BLaER1 (cell line): Measurements from ENCODE around the gene GAS6.
A peak's percentile ranks its signal among the peaks of the same experiment; 100 is the strongest.

Experiments
- H3K27ac ChIP-seq: shearing (Covaris generic); formaldehyde crosslinking; 2 replicates; pipeline ENCODE4 v1.8.1; 2022
- H3K27me3 ChIP-seq: shearing (Covaris generic); formaldehyde crosslinking; 2 replicates; pipeline ENCODE4 v1.8.1; 2022
- H3K36me3 ChIP-seq: shearing (Covaris generic); formaldehyde crosslinking; 2 replicates; pipeline ENCODE4 v1.8.1; 2022
- H3K4me1 ChIP-seq: shearing (Covaris generic); formaldehyde crosslinking; 2 replicates; pipeline ENCODE4 v1.8.1; 2022
- H3K4me2 ChIP-seq: shearing (Covaris generic); formaldehyde crosslinking; 2 replicates; pipeline ENCODE4 v1.8.1; 2022
- H3K4me3 ChIP-seq: shearing (Covaris generic); formaldehyde crosslinking; 2 replicates; pipeline ENCODE4 v1.8.1; 2022
- H3K9ac ChIP-seq: shearing (Covaris generic); formaldehyde crosslinking; 2 replicates; pipeline ENCODE4 v1.8.1; 2022
- H3K9me3 ChIP-seq: shearing (Covaris generic); formaldehyde crosslinking; 2 replicates; pipeline ENCODE4 v1.8.1; 2022
- H4K20me1 ChIP-seq: shearing (Covaris generic); formaldehyde crosslinking; 2 replicates; pipeline ENCODE4 v1.8.1; 2022
- Cebpa-rat ChIP-seq: shearing (Covaris generic); IDR thresholded peaks from 2 replicates; pipeline ENCODE4 v1.8.1; 2022

The GAS6 gene

GRCh38 chr13:113881614-113882266, 17.9 kb upstream of the GAS6 start:
- H3K4me1 ChIP-seq: peaks cover 45% of the 10 kb centered on the region
- H3K4me2 ChIP-seq: peak overlapping the region; percentile 80
- peak overlapping the region; percentile 36 for H3K9ac ChIP-seq
- TF ChIP-seq Cebpa-rat: no peak
- H3K4me3 ChIP-seq: no peak overlapping the region
- no peaks in the 10 kb centered on the region for H3K9me3 ChIP-seq
- H3K27ac ChIP-seq: peak overlapping the region; percentile 63
- H3K27me3 ChIP-seq: no peaks in the 10 kb centered on the region
- no peaks in the 10 kb centered on the region for H4K20me1 ChIP-seq
- H3K36me3 ChIP-seq: no peaks in the 10 kb centered on the region

- Histone ChIP-seq H3K4me2 (peak overlapping the region; percentile 80), H4K20me1 (no peaks in the 10 kb centered on the region), H3K27me3 (no peaks in the 10 kb centered on the region), H3K4me3 (no peak overlapping the region), H3K27ac (peak overlapping the region; percentile 63), H3K36me3 (no peaks in the 10 kb centered on the region), H3K9me3 (no peaks in the 10 kb centered on the region), H3K4me1 (peaks cover 46% of the 10 kb centered on the region), H3K9ac (peak overlapping the region; percentile 36; the same call in 1 of the 2 replicates)
- no peak for TF ChIP-seq Cebpa-rat
Measured at GRCh38 chr13:113880651-113881611, 17.1 kb upstream of the GAS6 start.

- TF ChIP-seq Cebpa-rat: no peak
- Histone ChIP-seq H3K36me3 (no peaks in the 10 kb centered on the region), H3K27me3 (no peaks in the 10 kb centered on the region), H3K4me2 (peak overlapping the region; percentile 33), H3K9ac (no peak overlapping the region), H3K27ac (no peak overlapping the region), H3K4me1 (peaks cover 58% of the 10 kb centered on the region), H3K9me3 (no peaks in the 10 kb centered on the region), H3K4me3 (no peak overlapping the region), H4K20me1 (no peaks in the 10 kb centered on the region)
Measured at GRCh38 chr13:113879494-113880360, 15.9 kb upstream of the GAS6 start.

- no peaks in the 10 kb centered on the region for H3K36me3 ChIP-seq
- peaks cover 58% of the 10 kb centered on the region for H3K4me1 ChIP-seq
- no peaks in the 10 kb centered on the region for H4K20me1 ChIP-seq
- TF ChIP-seq Cebpa-rat: no peak
- peak overlapping the region; percentile 33 for H3K4me2 ChIP-seq
- H3K9ac ChIP-seq: no peak overlapping the region
- H3K4me3 ChIP-seq: no peak overlapping the region
- H3K27ac ChIP-seq: no peak overlapping the region
- 0 out of 2 replicates have a peak, but pooled peaks cover 3% of the 10 kb centered on the region for H3K27me3 ChIP-seq
- H3K9me3 ChIP-seq: no peaks in the 10 kb centered on the region
Measured at GRCh38 chr13:113879017-113879416, 15.1 kb upstream of the GAS6 start.

GRCh38 chr13:113877149-113877990, 13.5 kb upstream of the GAS6 start:
- Histone ChIP-seq H3K4me1 (peaks cover 53% of the 10 kb centered on the region), H3K4me3 (no peak overlapping the region), H3K4me2 (no peak overlapping the region), H4K20me1 (no peaks in the 10 kb centered on the region), H3K9ac (no peak overlapping the region), H3K9me3 (peaks cover 7% of the 10 kb centered on the region; the same call in 1 of the 2 replicates), H3K27me3 (0 out of 2 replicates have a peak, but pooled peaks cover 7% of the 10 kb centered on the region), H3K36me3 (no peaks in the 10 kb centered on the region), H3K27ac (no peak overlapping the region)
- no peak for TF ChIP-seq Cebpa-rat

- Histone ChIP-seq H3K9me3 (peaks cover 7% of the 10 kb centered on the region; the same call in 1 of the 2 replicates), H3K4me3 (no peak overlapping the region), H3K36me3 (no peaks in the 10 kb centered on the region), H3K9ac (no peak overlapping the region), H4K20me1 (no peaks in the 10 kb centered on the region), H3K4me2 (no peak overlapping the region), H3K4me1 (peaks cover 44% of the 10 kb centered on the region), H3K27ac (no peak overlapping the region), H3K27me3 (0 out of 2 replicates have a peak, but pooled peaks cover 7% of the 10 kb centered on the region)
- TF ChIP-seq Cebpa-rat: no peak
Measured at GRCh38 chr13:113876346-113877148, 12.7 kb upstream of the GAS6 start.

GRCh38 chr13:113875837-113876281, 12.0 kb upstream of the GAS6 start:
- Histone ChIP-seq H3K9ac (no peak overlapping the region), H3K4me1 (peaks cover 37% of the 10 kb centered on the region), H4K20me1 (no peaks in the 10 kb centered on the region), H3K4me2 (peak overlapping the region; percentile 68), H3K27me3 (0 out of 2 replicates have a peak, but pooled peaks cover 7% of the 10 kb centered on the region), H3K4me3 (no peak overlapping the region), H3K9me3 (peaks cover 7% of the 10 kb centered on the region; the same call in 1 of the 2 replicates), H3K36me3 (no peaks in the 10 kb centered on the region), H3K27ac (no peak overlapping the region)
- TF ChIP-seq Cebpa-rat: no peak

GRCh38 chr13:113875429-113875815, 11.5 kb upstream of the GAS6 start:
- Histone ChIP-seq H3K27me3 (0 out of 2 replicates have a peak, but pooled peaks cover 7% of the 10 kb centered on the region), H3K36me3 (no peaks in the 10 kb centered on the region), H4K20me1 (no peaks in the 10 kb centered on the region), H3K4me3 (no peak overlapping the region), H3K4me1 (peaks cover 33% of the 10 kb centered on the region), H3K27ac (no peak overlapping the region), H3K9ac (no peak overlapping the region), H3K4me2 (peak overlapping the region; percentile 68), H3K9me3 (peaks cover 7% of the 10 kb centered on the region; the same call in 1 of the 2 replicates)
- no peak for TF ChIP-seq Cebpa-rat
